Mesenteric fat pad (tissue), 1 donor: ENCODE results near the gene TRAPPC14. TPM values are rescaled to one million over a fixed set of nuclear protein-coding genes. Genes with fewer than 3 reads are reported as not detected.

ENCODE experiments used
- DNase-seq: peaks from one replicate; pipeline ENCODE4 v3.0.0-alpha.2; 2020; ENCODE audit warnings: low spot score
- total RNA-seq: library from RNA; stranded (reverse); fragmentation: NEBNext Ultra II Directional; extraction: Animal tissue kit (Norgen Biotek cat#: 25700); gene quantifications from one replicate; pipeline ENCODE4 v1.2.1, GENCODE V29; 2021
- donor health status: DM: yes; HTN: yes; CAD: no.

TRAPPC14 gene
- total RNA-seq, 1 donor from 2014 or later: 22.5 TPM

- DNase-seq: peak; percentile 96
Measured at GRCh38 chr7:100126931-100127865, 31.3 kb downstream of the TRAPPC14 start, which contains the start of gene MBLAC1. TSS of gene MBLAC1 (plus strand) at chr7:100126967. CDS start at chr7:100127396, 429 bp downstream.

GRCh38 chr7:100126239-100126930 is 32.1 kb downstream of the TRAPPC14 start:
- DNase-seq: no peak

GRCh38 chr7:100124301-100125230 is 34.0 kb downstream of the TRAPPC14 start:
- no peak for DNase-seq

GRCh38 chr7:100122568-100122967 is 36.0 kb downstream of the TRAPPC14 start:
- DNase-seq: no peak

GRCh38 chr7:100122067-100122466 is 36.5 kb downstream of the TRAPPC14 start:
- DNase-seq: no peak

- no peak for DNase-seq
Measured at GRCh38 chr7:100120733-100121036, 37.8 kb downstream of the TRAPPC14 start.

- DNase-seq: no peak
Measured at GRCh38 chr7:100119970-100120732, 38.4 kb downstream of the TRAPPC14 start.

- DNase-seq: peak; percentile 97
Measured at GRCh38 chr7:100119072-100119969, 39.2 kb downstream of the TRAPPC14 start, which contains the start of the genes CNPY4 and TAF6. TSS of gene CNPY4 (plus strand) at chr7:100119634. CDS start at chr7:100119745, 111 bp downstream. TSS of gene TAF6 (minus strand) at chr7:100119358. CDS start at chr7:100114209, 5,149 bp downstream.

- no peak for DNase-seq
Measured at GRCh38 chr7:100118388-100119071, 40.0 kb downstream of the TRAPPC14 start.

GRCh38 chr7:100115026-100115425 is 43.5 kb downstream of the TRAPPC14 start:
- DNase-seq: no peak

- DNase-seq: no peak
Measured at GRCh38 chr7:100111914-100112313, 46.6 kb downstream of the TRAPPC14 start.

- no peak for DNase-seq
Measured at GRCh38 chr7:100111156-100111555, 47.4 kb downstream of the TRAPPC14 start.

- no peak for DNase-seq
Measured at GRCh38 chr7:100109521-100110163, 48.9 kb downstream of the TRAPPC14 start.

- no peak for DNase-seq
Measured at GRCh38 chr7:100107890-100108289, 50.6 kb downstream of the TRAPPC14 start.

GRCh38 chr7:100107125-100107737 is 51.3 kb downstream of the TRAPPC14 start:
- DNase-seq: no peak

GRCh38 chr7:100106633-100107032 is 51.9 kb downstream of the TRAPPC14 start:
- no peak for DNase-seq

- no peak for DNase-seq
Measured at GRCh38 chr7:100105534-100105933, 53.0 kb downstream of the TRAPPC14 start.
